Globus pallidus (tissue), 1 donor: ENCODE data around the gene PISD.

Experiments
- DNase-seq: peaks from one replicate; pipeline ENCODE4 v3.0.0-alpha.2; 2015; ENCODE audit warnings: low spot score

PISD gene

GRCh38 chr22:31625661-31626426, 36.2 kb downstream of the PISD start:
- DNase-seq: peak; percentile 67

GRCh38 chr22:31625257-31625640, 36.8 kb downstream of the PISD start:
- no peak for DNase-seq

- DNase-seq: no peak
Measured at GRCh38 chr22:31623592-31624304, 38.3 kb downstream of the PISD start.

DNA sequence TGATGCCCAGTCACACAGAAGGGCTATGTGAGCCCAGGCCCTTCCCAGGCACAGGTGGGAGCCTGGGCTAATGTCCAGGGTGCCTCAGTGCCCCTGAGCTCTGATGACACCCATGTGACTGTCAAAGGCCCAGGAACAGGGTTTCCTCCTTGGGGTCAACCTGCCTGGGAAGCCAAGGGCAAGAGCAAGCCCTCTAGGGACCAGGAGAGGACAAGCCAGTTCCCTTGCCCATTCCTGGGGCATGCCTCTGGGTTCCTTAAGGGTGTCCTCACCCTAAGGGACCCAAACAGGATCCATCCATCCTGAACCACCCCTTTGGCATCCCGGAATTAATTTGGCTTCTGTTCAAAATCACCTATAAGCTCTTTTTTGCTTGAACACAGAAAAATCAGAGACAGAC, 39.0 kb downstream of the PISD start:
- DNase-seq: no peak

DNA sequence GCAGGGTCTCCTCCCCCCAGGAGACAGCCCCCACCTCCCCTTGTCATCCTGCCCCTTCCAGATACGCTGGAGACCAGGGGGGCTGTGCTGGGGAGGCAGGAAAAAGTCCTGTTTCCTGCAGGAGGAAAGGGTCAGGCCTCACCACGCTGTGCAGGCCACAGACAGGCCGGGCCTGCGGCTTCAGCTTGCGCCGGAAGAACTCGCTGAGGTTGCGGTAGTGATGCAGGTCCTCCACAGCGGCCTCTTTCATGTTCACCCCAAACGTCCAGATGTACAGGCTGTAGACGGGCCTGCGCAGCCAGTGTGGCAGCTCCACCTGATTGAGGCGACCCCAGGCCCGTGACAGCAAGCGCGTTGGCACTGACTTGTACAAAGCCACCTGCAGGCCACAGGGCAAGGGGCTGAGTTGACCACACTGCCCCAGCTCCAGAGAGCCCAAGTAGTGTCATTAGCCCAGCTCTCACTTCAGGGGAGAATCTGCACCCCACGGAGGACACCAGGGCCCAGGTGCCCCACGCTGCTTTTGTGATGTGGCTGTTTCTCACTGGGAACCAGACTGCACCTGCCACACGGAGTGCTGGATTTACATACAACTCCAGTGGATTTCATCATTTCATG, 40.4 kb downstream of the PISD start:
- DNase-seq: no peak

- no peak for DNase-seq
Measured at GRCh38 chr22:31620756-31621480, 41.1 kb downstream of the PISD start.

- no peak for DNase-seq
Measured at GRCh38 chr22:31619611-31620300, 42.3 kb downstream of the PISD start.

DNA sequence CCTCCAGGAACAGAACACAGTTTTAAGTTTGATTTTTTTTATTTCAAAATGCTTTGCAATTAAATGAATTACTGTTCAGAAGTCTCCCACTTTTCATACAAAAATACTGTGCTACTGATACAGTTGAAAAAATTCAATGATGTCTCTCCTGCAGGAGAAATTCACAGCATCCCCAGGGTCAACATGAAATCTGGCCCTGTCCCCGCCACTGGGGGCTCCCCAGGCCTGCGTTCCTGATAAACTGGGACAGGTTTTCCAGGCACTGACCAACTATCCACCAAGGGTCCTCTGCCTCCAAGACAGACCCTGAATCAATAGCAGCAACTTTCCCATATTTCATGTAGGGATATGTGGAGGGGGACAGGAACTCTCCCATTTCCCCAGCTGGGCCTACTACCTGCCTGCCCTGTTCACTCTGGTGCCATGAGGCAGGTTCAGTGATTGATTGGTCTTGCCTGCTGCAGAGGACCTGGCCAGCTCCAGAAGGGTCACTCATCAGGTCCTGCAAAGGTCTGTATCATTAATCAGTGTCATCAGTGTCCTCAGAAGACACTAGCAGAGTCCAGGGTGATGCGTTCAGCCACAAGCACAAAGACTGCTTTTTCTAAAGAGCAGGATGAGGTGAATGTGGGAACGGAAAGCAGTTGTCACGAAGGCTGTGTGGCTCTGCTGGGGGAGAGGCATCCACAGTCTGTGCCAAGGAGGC, 43.4 kb downstream of the PISD start:
- no peak for DNase-seq

DNA sequence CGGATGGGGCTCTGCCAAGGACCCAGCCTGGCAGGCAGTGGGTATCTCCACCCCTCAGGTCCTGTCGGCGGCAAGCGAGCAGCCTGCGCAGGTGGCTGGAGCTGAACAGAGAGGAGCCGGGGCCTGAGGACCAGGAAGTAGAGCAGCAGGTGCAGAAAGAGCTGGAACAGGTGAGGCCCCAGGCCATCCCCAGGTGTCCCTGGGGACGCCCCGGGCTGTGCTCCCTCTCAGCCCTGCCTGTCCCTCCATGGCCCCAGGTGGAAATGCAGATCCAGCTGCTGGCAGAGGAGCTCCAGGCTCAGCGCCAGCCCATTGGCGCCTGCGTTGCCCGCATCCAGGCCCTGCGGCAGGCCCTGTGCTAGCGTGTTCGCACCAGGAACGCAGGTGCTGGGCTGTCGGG, 44.0 kb downstream of the PISD start:
- DNase-seq: no peak

DNA sequence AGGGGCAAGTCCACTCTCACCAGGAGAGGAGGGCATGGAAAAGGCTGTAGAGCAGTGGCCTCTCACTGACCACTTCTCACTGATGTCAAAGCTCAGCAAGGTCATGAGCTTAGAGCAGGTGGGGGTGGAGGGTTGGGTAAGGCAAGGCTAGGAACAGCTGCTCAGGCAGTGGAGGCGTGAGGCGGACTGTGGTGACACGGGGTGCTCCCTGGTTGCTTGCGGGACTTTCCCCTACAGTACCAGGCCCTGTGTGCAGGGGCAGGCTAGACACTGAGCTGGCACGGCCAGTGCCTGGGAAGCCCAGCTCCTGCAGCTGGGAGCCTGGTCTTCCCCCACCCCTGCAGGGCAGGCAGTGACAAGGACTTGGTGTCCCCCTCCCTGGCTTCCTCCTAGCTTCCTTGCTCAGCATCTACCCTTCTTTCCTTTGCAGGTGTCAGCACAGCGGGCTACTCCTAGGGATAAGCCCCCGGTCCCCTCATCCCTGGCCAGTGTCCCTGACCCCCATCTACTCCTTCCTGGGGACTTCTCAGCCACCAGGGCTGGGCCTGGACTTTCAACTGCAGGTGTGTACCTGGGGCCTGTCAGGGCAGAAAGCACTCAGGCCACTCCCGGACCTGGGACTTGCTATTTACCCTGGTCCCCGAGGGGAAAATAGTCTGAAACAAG, 45.6 kb downstream of the PISD start:
- DNase-seq: no peak

GRCh38 chr22:31615940-31616314, 46.1 kb downstream of the PISD start:
- DNase-seq: no peak

DNA sequence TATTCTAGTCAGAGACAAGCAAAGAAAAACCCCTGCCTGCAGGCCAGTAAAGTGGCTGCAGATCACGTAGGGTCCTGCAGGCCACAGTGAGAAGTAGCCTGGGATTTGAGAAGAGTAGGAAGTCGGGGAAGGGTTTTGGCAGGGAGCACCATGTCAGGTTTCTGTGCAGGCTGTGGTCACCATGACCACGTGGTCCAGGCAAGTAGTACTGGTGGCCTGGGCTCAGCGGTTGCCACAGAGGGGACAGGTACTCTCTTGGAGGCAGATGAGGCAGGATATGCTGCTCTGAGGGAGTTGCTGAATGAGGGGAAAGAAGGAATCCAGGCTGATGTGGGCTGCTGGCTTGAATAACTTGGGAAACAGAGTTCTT, 46.5 kb downstream of the PISD start:
- DNase-seq: no peak

DNA sequence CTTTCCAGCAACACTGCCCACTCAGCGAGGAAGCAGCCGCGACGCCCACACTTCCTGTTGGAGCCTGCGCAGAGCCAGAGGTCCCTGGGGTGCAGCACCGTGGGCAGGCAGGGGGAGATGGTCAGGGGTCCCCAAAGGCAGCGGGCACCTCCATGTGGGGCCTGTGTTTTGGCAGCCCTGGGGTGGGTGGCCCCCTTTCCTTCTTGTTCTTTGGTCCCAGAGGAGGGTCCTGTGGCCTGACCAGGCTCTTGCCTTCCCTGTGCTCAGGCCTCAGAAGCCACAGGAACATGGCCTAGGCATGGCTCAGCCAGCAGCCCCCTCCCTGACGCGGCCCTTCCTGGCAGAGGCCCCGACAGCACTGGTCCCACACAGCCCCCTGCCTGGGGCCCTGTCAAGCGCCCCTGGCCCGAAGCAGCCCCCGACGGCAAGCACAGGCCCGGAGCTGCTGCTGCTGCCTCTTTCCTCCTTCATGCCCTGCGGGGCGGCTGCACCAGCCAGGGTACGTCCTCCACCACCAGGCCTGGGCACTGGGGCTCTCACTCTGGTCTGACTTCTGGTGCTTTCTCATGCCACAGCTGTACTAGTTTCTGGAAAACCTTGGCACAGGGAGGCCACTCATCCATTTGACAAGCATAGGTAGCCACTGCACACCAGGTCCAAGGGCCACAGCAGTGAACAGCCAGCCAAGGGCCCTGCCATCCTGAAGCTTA, 47.1 kb downstream of the PISD start:
- DNase-seq: no peak

- no peak for DNase-seq
Measured at GRCh38 chr22:31613904-31614296, 48.1 kb downstream of the PISD start.

DNA sequence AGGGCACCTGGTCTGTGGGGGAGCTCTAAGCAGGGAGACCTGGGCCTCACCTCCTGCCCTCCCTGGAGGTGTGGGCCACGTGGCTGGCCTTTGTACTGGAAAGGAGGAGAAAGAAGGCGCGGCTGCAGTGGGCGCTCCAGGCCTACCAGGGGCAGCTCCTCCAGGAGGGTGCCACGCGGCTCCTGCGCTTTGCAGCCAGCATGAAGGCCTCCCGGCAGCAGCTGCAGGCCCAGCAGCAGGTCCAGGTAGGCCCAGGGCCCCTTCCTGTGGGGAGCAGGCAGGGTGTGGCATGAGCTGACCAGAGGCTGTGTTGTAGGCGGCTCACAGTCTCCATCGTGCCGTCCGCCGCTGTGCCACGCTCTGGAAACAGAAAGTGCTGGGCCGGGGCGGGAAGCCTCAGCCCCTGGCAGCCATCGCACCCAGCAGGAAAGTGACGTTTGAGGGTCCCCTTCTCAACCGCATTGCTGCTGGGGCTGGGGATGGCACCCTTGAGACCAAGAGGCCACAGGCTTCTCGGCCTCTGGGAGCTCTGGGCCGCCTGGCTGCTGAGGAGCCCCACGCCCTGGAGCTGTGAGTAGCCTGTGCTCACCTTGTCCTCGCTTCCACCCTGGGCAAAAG, 48.6 kb downstream of the PISD start:
- no peak for DNase-seq

GRCh38 chr22:31612891-31613285, 49.1 kb downstream of the PISD start:
- DNase-seq: no peak

GRCh38 chr22:31611061-31611760, 50.8 kb downstream of the PISD start:
- DNase-seq: no peak

DNA sequence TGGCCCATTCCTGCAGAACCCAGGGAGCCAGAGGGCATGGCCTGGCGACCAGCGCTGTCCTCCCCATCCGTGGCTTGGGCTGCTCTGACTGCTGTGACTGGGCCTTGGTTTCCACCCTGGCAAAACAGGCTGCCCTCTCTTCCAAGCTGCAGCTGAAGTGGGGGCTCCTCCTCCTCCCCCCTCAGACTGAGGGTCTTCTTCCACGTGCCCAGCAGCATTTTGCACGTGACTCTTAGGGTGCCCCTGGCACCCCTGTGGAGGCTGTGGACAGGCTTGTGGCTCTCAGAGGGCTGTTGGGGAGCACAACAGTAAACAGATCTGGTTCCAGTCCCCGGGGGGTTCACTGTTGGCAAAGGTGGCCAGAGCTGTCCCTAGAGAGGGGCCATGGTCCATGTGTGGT, 51.4 kb downstream of the PISD start:
- no peak for DNase-seq

DNA sequence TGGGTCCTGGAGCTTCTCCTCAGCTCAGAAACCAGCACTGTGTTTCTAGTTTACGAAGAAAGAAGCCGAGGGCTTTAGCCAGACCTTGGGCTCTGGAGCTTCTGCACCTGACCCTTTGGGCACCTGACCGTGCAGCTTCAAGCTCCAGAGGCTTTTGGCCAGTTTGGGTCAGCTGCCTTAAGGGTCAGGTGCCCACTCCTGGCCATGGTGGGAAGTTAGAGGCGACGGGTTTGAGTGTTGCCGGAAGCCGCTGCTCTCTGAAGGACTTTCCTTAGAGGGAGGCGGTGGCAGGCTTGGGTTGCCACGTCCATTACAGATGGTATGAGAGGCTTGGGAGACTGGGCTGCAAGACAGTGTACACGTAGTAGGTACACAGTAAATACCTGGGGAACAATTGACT, 52.3 kb downstream of the PISD start:
- DNase-seq: no peak
